ENCODE data around the gene ERVK3-1. TPM values are rescaled to one million over a fixed set of nuclear protein-coding genes. Genes with fewer than 3 reads are reported as not detected.
"Not testable (repeated sequence)": the region's sequence is repeated elsewhere in the genome, so short reads cannot be mapped to it uniquely, and the experiment has no call there.

ERVK3-1 gene
- polyA plus RNA-seq (2012; ENCODE audit: missing spikeins): 36.2 TPM

- TF ChIP-seq TAF1 (IDR thresholded peaks at IDR 0.05; ENCODE audit: borderline replicate concordance, low read depth, low read length) (peak; percentile 95), POLR2AphosphoS5 (IDR thresholded peaks at IDR 0.05; ENCODE audit: low read depth, low read length) (peak; percentile 97), POLR2A (IDR thresholded peaks at IDR 0.05; ENCODE audit: low read depth, low read length) (peak; percentile 98)
- FAIRE-seq (peak; percentile 99), DNase-seq (ENCODE audit: insufficient read length) (peak; percentile 93)
Measured at GRCh38 chr19:58305065-58305931, at the start of gene ERVK3-1. ERVK3-1 (plus strand) TSS chr19:58305377; CDS start chr19:58312169, 6,792 bp downstream.

GRCh38 chr19:58258259-58258658, 46.9 kb upstream of the ERVK3-1 start:
- DNase-seq (ENCODE audit: insufficient read length); FAIRE-seq: not testable (repeated sequence)

DNA sequence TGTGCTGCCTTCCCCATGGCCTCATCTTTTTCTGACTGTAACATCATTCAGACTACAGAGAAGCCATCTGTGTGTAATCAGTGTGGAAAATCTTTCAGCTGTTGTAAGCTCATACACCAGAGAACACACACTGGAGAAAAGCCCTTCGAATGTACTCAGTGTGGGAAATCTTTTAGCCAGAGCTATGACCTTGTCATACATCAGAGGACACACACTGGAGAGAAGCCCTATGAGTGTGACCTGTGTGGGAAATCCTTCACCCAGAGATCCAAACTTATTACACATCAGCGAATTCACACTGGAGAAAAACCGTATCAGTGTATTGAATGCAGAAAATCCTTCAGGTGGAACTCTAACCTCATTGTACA, 43.6 kb upstream of the ERVK3-1 start:
- no peak for TF ChIP-seq POLR2A (IDR thresholded peaks at IDR 0.05; ENCODE audit: low read depth, low read length)
- TF ChIP-seq POLR2AphosphoS5 (IDR thresholded peaks at IDR 0.05; ENCODE audit: low read depth, low read length): 0 out of 2 replicates have a peak, but pooled peaks have one; percentile 16
- TF ChIP-seq TAF1 (IDR thresholded peaks at IDR 0.05; ENCODE audit: borderline replicate concordance, low read depth, low read length): no peak
- DNase-seq (ENCODE audit: insufficient read length) (no peak), FAIRE-seq (no peak)

- DNase-seq (ENCODE audit: insufficient read length) (no peak), FAIRE-seq (no peak)
- TF ChIP-seq TAF1 (IDR thresholded peaks at IDR 0.05; ENCODE audit: borderline replicate concordance, low read depth, low read length) (no peak), POLR2AphosphoS5 (IDR thresholded peaks at IDR 0.05; ENCODE audit: low read depth, low read length) (no peak), POLR2A (IDR thresholded peaks at IDR 0.05; ENCODE audit: low read depth, low read length) (no peak)
Measured at GRCh38 chr19:58261968-58262921, 42.9 kb upstream of the ERVK3-1 start.

DNA sequence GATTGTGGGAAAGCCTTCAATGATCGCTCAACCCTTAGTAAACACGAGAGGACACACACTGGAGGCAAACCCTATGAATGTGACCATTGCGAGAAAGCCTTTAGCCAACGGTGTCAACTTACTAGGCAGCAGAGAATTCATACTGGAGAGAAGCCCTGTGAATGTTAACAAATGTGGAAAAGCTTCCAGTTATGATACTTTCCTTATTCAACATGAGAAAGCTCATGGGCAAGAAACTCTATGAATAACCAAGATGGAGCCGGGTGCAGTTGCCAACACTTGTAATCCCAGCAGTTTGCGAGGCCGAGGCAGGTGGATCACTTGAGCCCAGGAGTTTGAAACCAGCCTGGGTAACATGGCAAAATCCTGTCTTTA, 42.3 kb upstream of the ERVK3-1 start:
- DNase-seq (ENCODE audit: insufficient read length): no peak
- FAIRE-seq: no peak
- TF ChIP-seq POLR2AphosphoS5 (IDR thresholded peaks at IDR 0.05; ENCODE audit: low read depth, low read length) (no peak), POLR2A (IDR thresholded peaks at IDR 0.05; ENCODE audit: low read depth, low read length) (no peak), TAF1 (IDR thresholded peaks at IDR 0.05; ENCODE audit: borderline replicate concordance, low read depth, low read length) (no peak)

DNA sequence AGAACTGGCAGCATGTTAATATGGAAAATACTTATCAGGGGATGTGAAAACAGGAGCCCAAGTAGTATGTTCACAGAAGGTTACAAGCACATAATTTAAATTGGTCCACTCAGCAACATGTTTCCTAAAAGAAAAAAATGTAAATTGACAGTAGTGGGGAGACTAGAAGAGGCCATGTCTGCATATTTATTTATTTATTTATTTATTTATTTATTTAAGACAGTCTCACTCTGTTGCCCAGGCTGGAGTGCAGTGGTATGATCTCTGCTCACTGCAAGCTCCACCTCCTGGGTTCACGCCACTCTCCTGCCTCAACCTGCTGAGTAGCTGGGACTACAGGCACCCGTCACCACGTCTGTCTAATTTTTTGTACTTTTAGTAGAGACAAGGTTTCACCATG, 40.1 kb upstream of the ERVK3-1 start:
- no peak for FAIRE-seq
- no peak for TF ChIP-seq TAF1 (IDR thresholded peaks at IDR 0.05; ENCODE audit: borderline replicate concordance, low read depth, low read length)
- TF ChIP-seq POLR2AphosphoS5 (IDR thresholded peaks at IDR 0.05; ENCODE audit: low read depth, low read length): no peak
- TF ChIP-seq POLR2A (IDR thresholded peaks at IDR 0.05; ENCODE audit: low read depth, low read length): no peak
- no peak for DNase-seq (ENCODE audit: insufficient read length)

DNA sequence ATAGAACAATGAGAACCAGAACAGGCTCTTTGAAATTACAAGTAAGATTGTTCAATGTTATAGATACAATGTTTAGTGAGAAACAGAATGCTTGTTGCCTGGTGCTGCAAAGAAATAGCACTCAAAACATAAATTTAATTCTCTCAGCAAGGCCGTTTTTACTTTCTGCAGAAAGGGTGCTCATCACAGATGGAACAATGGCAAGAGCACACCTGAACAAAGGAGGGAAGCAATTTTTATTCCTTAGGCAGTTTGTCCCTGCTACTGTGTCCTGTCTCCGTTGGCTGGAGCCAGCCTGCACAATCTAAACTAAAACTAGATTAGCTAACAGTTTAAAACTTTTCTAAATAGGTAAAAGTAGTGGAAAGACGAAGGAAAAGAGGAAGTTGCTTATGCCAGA, 36.8 kb upstream of the ERVK3-1 start:
- FAIRE-seq: no peak
- DNase-seq (ENCODE audit: insufficient read length): no peak
- no peak for TF ChIP-seq TAF1 (IDR thresholded peaks at IDR 0.05; ENCODE audit: borderline replicate concordance, low read depth, low read length)
- TF ChIP-seq POLR2AphosphoS5 (IDR thresholded peaks at IDR 0.05; ENCODE audit: low read depth, low read length): no peak
- no peak for TF ChIP-seq POLR2A (IDR thresholded peaks at IDR 0.05; ENCODE audit: low read depth, low read length)

DNA sequence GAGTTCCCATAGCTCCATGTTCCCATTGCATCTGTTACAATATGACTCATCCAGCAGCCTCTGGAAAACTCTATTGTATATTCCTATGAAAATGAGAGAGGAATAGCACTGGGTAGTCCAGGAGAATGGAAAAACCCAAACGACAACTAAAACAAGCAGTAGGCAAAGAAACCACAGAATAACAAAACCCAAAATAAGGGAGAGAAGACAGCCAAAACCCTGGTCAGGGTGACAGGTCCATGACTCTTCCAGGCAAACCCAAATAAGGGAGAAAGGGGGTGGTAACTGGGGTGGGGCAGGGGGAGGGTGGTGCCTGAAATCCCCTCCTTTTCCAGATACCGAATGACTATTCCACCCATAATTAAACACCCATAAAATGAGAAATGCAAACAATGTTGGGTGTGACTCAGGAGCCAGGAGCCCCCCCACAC, 30.4 kb upstream of the ERVK3-1 start:
- FAIRE-seq (no peak), DNase-seq (ENCODE audit: insufficient read length) (no peak)
- TF ChIP-seq POLR2A (IDR thresholded peaks at IDR 0.05; ENCODE audit: low read depth, low read length): no peak
- no peak for TF ChIP-seq POLR2AphosphoS5 (IDR thresholded peaks at IDR 0.05; ENCODE audit: low read depth, low read length)
- no peak for TF ChIP-seq TAF1 (IDR thresholded peaks at IDR 0.05; ENCODE audit: borderline replicate concordance, low read depth, low read length)

GRCh38 chr19:58275564-58275963, 29.6 kb upstream of the ERVK3-1 start:
- no peak for DNase-seq (ENCODE audit: insufficient read length)
- no peak for TF ChIP-seq POLR2A (IDR thresholded peaks at IDR 0.05; ENCODE audit: low read depth, low read length)
- no peak for TF ChIP-seq POLR2AphosphoS5 (IDR thresholded peaks at IDR 0.05; ENCODE audit: low read depth, low read length)
- TF ChIP-seq TAF1 (IDR thresholded peaks at IDR 0.05; ENCODE audit: borderline replicate concordance, low read depth, low read length): no peak

GRCh38 chr19:58277197-58277596, 28.0 kb upstream of the ERVK3-1 start:
- no peak for TF ChIP-seq POLR2AphosphoS5 (IDR thresholded peaks at IDR 0.05; ENCODE audit: low read depth, low read length)
- no peak for TF ChIP-seq POLR2A (IDR thresholded peaks at IDR 0.05; ENCODE audit: low read depth, low read length)
- TF ChIP-seq TAF1 (IDR thresholded peaks at IDR 0.05; ENCODE audit: borderline replicate concordance, low read depth, low read length): no peak
- DNase-seq (ENCODE audit: insufficient read length) (no peak), FAIRE-seq (no peak)

More at GRCh38 chr19:58275564-58275963, 29.6 kb upstream of the ERVK3-1 start:
- no peak for FAIRE-seq

DNA sequence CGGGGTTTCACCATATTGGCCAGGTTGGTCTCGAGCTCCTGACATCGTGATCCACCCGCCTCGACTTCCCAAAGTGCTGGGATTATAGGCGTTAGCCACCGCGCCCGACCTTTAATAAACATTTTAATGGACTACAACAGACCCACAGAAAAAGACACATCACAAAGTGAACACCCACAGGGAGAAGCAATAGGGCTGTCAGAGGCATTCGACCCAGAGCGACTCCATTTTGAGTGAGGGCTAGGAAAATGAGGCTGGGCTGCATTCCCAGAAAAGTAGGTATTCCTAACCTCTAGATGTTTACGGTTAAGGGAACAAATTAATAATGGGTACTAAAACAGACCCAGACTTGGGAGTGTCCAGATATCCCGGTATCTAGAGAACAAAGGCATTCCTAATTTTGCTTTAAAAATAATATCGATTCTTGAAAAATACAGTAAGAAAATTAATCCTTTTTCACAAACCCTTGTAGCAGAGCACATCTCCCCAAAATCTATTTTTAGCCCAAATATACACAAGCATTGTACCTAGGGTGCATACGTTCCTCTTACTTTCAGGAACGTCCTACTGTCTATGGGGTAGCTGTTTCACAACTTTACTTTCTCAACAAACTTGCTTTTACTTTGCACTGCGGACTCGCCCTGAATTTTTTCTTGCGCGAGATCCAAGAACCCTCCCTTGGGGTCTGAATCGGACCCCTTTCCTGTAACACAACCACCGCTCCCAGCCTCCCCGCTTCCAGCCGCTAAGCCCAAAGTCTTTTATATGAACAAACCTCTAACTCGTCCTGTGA, 27.2 kb upstream of the ERVK3-1 start:
- TF ChIP-seq TAF1 (IDR thresholded peaks at IDR 0.05; ENCODE audit: borderline replicate concordance, low read depth, low read length): no peak
- TF ChIP-seq POLR2AphosphoS5 (IDR thresholded peaks at IDR 0.05; ENCODE audit: low read depth, low read length): no peak
- no peak for TF ChIP-seq POLR2A (IDR thresholded peaks at IDR 0.05; ENCODE audit: low read depth, low read length)
- DNase-seq (ENCODE audit: insufficient read length) (no peak), FAIRE-seq (no peak)

Data from GM12892 (cell line).